NCI-H774 (cell line): ENCODE results near the gene TIMELESS.
"Not testable (repeated sequence)": the region's sequence is repeated elsewhere in the genome, so short reads cannot be mapped to it uniquely, and the experiment has no call there.

Source experiments
- DNase-seq: peaks from one replicate; lab custom pipeline; 2025; lab: John Stamatoyannopoulos, UW

TIMELESS gene, protein sequence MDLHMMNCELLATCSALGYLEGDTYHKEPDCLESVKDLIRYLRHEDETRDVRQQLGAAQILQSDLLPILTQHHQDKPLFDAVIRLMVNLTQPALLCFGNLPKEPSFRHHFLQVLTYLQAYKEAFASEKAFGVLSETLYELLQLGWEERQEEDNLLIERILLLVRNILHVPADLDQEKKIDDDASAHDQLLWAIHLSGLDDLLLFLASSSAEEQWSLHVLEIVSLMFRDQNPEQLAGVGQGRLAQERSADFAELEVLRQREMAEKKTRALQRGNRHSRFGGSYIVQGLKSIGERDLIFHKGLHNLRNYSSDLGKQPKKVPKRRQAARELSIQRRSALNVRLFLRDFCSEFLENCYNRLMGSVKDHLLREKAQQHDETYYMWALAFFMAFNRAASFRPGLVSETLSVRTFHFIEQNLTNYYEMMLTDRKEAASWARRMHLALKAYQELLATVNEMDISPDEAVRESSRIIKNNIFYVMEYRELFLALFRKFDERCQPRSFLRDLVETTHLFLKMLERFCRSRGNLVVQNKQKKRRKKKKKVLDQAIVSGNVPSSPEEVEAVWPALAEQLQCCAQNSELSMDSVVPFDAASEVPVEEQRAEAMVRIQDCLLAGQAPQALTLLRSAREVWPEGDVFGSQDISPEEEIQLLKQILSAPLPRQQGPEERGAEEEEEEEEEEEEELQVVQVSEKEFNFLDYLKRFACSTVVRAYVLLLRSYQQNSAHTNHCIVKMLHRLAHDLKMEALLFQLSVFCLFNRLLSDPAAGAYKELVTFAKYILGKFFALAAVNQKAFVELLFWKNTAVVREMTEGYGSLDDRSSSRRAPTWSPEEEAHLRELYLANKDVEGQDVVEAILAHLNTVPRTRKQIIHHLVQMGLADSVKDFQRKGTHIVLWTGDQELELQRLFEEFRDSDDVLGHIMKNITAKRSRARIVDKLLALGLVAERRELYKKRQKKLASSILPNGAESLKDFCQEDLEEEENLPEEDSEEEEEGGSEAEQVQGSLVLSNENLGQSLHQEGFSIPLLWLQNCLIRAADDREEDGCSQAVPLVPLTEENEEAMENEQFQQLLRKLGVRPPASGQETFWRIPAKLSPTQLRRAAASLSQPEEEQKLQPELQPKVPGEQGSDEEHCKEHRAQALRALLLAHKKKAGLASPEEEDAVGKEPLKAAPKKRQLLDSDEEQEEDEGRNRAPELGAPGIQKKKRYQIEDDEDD

DNA sequence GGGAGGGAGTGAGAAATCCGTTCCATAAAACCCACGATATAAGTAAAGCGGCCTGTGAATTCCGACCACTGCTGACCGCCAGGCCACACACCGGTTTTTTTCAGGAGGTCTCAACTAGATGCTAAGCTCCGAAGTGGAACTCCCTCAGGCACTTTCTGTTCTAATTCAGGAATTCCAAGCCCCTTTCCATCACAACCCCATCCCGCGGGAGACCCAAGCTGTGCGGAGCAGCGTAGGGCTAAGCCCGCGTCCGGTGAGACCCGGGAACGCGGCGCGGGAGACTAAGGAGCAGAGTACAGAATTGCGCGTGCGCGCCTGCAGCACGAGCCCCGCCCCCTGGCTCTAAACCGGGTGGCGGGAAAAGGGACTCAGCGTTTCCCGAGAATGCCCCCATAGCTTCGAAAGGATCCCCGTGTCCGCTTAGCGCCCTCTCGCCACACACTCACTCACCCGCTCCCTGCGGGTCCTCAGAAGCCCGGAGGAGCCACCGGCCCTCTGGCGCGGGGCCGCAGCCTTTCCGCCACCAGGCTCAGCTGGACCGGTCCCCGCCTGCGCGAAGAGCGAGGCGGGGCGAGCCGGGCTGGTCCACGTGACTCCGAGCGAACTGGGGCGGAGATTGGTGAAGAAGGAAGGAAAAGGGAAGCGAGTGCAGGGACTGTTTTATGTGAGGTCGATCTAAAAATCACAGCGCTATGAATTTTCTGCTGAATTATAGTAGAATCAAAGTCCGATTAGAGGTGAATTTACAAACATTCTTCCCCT, at the start of gene TIMELESS:
TSS of gene TIMELESS (minus strand) at position 567 of the 762 bp plus-strand sequence. CDS start 15,256 bp downstream, outside the sequence.
- DNase-seq = peak; percentile 94

DNA sequence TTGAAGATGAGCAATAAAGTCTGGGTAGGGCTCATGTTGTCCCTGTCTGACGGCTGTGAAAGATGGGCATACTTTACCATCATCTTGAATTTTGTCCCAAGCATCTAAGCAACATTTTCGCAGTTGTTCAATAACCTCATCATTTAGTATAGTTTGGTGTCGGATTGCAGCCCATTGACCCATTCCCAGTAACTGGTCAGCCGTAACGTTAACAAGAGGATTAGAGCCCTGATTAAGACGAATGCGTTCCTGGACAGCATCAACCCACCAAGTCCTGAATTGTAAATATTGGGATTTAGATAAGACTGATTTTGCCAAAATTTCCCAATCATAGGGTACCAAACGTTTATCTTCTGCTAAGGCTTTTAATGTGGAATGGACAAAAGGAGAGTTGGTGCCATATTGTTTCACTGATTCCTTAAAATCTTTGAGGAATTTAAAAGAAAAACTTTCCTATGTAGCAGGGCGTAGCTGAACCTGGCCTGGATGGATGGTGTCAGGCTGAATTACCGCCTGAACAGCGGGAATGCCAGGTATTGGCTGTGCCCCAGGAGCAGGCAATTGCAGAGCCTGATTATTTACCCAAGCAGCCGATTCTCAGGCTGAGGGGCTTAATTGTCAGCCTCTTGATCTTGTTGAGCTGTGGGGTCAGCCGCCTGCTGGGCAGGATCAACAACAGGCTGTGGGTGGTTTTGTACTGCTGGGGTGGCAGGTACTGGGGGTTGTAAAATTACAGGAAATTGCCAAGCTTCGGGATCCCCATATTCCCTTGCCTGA, 49.1 kb upstream of the TIMELESS start:
- peak; percentile 16 for DNase-seq

DNA sequence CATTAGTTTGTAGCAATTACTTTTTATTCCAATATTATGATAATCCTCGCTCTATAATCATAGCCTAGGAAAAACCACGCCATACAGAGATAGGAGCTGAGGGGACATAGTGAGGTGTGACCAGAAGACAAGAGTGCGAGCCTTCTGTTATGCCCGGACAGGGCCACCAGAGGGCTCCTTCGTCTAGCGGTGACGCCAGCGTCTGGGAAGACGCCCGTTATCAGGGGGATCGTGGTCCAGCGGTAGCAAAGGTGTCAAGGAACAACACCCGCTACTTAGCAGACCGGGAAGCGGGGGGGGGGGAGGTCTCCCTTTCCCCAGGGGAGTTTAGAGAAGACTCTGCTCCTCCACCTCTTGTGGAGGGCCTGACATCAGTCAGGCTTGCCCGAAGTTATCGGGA, 47.5 kb upstream of the TIMELESS start:
- peak; percentile 8 for DNase-seq

DNA sequence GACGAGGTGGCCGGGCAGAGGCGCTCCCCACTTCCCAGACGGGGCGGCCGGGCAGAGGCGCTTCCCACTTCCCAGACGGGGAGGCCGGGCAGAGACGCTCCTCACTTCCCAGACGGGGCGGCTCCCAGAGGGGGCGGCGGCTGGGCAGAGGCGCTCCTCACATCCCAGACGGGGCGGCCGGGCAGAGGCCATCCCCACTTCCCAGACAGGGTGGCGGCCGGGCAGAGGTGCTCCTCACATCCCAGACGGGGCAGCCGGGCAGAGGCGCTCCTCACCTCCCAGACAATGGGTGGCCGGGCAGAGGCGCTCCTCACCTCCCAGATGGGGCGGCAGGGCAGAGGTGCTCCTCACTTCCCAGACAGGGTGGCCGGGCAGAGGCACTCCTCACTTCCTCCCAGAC, 45.3 kb upstream of the TIMELESS start:
- DNase-seq = not testable (repeated sequence)

DNA sequence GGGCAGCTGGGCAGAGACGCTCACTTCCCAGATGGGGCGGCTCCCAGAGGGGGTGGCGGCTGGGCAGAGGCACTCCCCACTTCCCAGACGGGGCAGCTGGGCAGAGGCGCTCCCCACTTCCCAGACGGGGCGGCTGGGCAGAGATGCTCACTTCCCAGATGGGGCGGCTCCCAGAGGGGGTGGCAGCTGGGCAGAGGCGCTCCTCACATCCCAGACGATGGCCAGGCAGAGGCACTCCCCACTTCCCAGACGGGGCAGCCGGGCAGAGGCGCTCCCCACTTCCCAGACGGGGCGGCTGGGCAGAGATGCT, 44.8 kb upstream of the TIMELESS start:
- not testable (repeated sequence) for DNase-seq

DNA sequence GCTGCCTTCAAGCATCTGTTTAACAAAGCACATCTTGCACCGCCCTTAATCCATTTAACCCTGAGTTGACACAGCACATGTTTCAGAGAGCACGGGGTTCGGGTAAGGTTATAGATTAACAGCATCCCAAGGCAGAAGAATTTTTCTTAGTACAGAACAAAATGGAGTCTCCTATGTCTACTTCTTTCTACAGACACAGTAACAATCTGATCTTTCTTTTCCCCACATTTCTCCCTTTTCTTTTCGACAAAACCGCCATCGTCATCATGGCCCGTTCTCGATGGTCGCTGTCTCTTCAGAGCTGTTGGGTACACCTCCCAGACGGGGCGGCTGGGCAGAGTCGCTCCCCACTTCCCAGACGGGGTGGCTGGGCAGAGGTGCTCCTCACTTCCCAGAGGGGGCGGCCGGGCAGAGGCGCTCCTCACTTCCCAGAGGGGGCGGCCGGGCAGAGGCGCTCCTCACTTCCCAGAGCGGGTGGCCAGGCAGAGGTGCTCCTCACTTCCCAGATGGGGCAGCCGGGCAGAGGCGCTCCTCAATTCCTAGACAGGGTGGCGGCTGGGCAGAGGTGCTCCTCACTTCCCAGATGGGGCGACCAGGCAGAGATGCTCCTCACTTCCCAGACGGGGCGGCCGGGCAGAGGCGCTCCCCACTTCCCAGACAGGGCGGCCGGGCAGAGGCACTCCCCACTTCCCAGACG, 44.3 kb upstream of the TIMELESS start:
- DNase-seq = not testable (repeated sequence)

DNA sequence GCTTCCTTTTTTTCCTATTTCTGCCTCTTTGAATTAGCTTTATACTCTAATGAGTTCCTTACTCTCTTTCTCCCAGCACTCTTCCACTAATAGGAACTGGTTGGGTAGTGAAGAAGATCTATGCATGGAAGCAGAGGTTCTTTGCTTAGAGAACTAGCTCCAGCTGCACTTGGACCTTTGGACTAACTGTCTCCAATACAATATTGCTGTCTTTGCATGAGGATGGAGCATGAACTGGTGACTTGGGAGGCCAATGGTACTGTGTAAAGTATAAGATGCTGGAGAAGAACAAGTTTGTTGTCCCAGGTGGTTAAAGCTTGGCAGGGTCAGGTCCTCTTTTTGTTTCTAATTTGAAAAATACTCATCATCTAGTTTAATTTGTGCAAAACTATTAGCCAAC, 41.1 kb upstream of the TIMELESS start:
- DNase-seq = no peak

DNA sequence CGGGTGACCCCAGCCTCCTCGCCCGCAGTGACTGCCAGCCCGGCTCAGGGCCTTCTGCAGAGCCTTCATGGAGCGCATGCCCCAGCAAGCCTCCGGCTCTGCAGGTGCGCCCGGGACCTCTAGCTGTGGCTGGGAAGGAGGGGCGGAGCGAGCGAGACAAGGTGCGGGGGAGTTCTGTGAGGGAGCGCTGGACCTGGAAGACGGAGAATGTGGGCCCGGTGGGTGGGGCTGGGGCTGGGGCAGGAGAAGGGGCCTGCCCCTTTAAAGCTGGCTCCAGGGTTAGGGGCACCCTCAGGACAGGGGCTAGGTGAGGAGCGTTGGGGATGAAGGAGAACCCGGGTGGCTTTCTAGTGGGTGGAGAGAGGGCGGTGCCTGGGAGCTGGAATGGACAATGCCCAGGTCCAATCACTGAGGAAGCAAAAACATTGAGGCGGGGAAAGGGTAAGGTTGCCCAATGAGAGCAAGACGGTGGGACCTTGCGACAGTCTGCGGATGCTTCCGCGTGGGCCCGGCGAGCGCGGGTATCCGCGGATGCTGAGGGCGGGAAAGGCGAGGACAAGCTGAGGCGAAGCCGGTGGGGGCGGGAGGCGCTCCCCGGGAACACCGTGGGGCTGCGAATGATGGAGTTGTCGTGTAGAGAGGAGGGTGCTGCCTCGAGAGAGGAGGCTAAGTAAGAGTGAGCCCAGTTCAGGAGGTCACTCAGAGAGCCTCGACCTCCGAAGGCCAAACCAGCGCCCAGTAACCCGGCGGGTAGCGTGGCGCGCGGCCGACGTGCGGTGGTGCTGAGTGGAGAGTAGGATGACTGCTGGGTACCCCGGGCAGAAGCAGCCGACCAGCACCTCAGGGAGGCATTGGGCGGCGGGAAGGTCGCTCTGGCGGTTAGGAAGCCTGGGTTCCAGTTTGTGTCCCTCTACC, 39.1 kb upstream of the TIMELESS start, which contains the start of gene GLS2:
TSS of gene GLS2 (minus strand) at position 121 of the 915 bp plus-strand sequence. CDS start at position 78, 43 bp downstream.
- peak; percentile 92 for DNase-seq

DNA sequence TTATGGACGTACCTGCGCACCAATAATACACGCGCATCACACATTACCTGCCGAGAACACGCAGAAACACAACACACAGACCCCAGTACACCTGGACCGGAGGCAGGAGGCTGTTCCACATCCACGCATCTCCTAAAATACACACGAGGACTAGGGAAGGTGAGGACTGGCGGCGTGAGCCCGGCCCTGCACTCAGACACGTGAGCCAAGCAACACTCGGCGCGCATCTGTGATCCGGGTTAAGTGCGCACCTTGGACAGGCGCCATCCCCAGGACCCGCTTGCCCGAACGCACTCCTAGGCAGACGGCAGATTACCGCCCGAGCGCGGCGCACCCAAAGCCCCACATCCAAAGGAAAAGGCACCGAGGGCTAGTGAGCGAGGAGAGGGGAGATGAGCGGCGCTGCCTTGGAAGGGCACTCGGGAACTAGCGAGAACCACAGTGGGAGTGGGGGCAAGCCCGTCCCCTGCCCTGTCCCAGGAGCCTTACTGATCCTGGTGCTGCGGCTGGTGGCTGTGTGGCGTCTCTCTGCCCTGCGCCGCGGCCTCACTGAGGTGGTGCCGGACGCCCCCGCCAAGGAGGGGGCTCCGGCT, 38.3 kb upstream of the TIMELESS start:
- peak; percentile 71 for DNase-seq

DNA sequence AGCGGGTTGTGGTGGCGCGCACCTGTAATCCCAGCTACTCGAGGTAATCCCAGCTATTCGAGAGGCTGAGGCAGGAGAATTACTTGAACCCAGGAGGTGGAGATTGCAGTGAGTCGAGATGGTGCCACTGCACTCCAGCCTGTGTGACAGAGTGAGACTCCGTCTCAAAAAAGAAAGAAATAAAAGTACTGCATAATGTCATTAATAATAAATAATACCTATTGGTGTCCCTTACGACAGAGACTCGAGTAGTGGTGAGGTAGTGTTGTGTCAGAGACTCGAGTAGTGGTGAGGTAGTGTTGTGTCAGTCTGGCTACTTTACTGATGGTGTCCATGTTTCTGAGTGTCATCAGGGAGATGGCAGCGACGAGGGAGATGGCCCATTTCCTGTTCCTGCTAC, 37.5 kb upstream of the TIMELESS start:
- no peak for DNase-seq

DNA sequence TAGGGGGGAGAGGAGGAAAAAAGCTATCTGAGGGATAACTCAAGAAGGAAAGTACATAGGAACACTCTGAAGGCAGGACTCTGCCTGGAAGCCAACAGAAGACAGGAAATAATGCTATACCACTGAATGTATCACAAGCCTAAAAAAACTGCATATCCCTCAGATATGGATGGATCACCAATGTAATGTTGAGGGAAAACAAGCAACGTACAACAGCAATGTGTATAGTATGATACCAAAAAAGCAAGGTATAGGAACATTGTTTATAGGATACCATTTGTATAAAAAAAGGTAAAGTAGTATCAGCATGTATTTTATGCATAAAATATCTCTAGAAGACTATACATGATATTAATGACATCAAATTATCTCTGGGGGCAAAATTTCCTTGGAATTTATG, 35.3 kb upstream of the TIMELESS start:
- no peak for DNase-seq

DNA sequence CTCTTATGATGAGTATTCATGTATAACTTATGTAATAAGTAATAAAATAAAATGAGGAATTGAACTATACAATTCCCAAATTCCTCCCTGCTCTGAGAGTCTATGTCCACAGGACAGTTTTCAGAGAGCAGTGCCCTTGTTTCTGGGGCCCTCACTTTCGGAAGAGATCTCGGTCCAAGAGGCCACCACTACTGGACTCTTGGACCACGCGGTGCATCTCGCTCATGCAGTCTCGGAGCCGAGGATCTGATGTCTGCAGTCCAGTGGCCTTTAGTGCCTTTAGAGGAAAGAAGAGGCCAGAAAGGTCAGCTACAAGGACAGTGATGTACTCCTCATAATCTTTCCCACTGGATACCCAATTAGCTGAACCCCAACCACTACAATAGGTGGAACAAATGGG, 30.4 kb upstream of the TIMELESS start:
- DNase-seq = no peak

DNA sequence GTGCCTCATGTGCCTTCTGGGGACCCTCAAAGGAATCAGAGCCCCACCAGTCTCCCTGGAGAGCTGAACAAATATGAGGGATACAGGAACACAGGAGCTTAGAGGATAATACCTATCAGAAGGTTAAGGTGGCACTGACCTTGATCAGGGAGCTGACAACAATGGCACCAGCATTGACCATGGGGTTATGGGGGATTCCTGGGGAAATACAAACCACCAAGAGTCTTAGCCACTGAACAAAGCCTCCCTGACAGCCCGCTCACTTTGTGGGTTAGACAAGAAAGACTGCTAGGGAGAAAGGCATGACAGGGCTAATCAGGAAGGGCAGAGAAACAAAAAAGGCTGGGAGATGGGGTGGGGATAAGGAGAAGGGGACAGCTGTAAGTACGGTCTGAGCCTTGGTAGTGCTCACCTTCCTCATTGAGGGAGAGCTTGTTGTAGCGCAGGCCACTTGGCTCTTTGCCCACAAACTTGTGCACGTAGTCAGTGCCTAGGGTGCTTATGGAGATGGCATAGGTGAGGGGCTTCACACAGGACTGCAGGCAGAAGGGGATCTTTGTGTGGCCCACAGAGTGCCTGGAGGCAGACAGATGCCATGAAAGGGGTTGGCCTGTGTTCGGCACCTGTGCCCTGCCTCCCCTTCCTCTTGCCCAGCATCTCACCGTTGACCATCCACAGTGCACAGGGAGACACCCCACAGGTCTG, 28.4 kb upstream of the TIMELESS start:
- no peak for DNase-seq

DNA sequence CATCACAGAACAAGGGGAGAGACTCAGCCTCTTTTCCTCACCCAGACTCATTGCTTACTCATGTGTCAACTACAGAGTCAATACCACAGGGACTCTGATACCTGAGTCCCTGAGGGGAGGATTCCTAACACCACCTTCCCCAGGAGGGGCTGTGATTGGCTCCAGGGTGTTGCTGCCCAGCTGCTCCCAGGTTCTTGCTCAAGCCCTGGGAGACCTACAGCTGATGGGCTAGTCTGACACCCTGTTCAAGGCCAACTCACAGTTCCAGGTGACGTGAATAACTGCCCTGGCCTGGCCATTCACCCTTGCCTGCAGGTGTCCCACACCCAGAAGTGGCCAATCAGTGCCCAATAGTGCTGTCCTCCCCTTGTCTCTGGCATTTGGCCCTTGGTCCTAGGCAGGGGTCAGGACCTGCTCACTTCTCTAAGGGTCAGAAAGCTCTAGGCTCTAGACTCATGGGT, 27.8 kb upstream of the TIMELESS start:
- DNase-seq = no peak

DNA sequence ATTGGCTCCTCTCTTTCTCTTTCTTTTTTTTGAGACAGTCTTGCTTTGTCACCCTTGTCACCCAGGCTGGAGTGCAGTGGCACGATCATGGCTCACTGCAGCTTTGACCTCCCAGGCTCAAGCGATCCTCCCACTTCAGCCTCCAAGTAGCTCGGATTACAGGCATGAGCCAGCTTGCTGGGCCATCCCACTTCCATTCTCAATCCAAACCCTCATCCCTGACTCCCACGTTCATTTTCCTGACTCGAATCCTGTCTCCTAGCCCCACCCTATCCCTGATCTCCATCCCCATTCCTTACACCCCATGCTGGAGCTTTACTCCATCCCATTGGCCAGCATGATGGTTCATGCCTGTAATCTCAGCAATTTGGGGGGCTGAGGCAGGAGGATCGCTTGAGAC, 26.9 kb upstream of the TIMELESS start:
- no peak for DNase-seq

DNA sequence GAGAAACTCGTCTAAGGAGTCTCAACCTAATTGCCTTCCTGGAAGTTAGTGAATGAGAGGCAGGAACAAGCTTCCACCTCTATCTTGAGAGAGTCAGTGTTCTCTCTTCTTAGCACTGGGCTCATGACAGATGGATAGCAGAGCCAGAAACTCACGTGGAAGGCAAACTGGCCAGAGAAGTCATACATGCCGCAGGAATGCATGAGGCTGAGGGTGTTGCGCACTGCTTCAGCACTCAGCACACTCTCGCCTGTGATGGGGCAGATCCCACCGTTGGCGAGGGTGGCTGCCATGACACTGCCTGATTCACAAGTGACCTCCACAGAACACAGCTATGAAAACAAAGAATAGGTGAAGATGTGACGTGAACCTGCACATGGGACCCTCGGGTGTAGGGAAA, 25.2 kb upstream of the TIMELESS start:
- no peak for DNase-seq

DNA sequence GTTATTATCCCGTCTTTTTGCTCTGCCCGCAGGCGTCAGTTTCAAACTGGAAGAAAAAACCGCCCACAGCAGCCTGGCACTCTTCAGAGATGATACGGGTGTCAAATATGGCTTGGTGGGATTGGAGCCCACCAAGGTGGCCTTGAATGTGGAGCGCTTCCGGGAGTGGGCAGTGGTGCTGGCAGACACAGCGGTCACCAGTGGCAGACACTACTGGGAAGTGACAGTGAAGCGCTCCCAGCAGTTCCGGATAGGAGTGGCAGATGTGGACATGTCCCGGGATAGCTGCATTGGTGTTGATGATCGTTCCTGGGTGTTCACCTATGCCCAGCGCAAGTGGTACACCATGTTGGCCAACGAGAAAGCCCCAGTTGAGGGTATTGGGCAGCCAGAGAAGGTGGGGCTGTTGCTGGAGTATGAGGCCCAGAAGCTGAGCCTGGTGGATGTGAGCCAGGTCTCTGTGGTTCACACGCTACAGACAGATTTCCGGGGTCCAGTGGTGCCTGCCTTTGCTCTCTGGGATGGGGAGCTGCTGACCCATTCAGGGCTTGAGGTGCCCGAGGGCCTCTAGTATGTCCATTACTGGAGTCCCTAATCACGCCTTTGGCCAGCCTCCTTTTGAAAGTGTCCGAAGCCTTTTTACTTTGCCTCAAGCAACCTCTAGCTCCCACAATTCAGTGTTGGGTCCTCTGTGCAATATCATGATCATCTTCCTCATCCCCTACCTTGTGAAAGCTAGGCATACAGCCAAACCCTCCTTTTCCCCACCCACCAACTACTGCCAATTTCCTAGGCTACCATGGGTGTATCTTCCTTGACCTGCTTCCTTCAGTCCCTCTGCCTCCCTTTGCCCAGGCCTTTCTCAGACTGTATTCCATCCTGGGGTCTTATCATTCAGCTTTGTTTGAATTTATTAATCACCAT, 20.0 kb upstream of the TIMELESS start:
- no peak for DNase-seq
